ENCODE results near the gene LY6G6D.

The LY6G6D gene

GRCh38 chr6:31683591-31683990 is 31.6 kb upstream of the LY6G6D start:
- POLR2A ChIA-PET: interaction anchor here (0.9 to 2.2 kb wide), 8 partner anchors 8 to 147 kb away, joined by 3 to 8 read pairs (median 4); partner anchors contain the start of genes ABHD16A, HSPA1A, HSPA1B and HSPA1L
- TF ChIP-seq BHLHE40 (IDR thresholded peaks at IDR 0.05; ENCODE audit: borderline replicate concordance) (no peak), SUZ12 (IDR thresholded peaks at IDR 0.05) (no peak), CTBP1 (IDR thresholded peaks at IDR 0.05; ENCODE audit: borderline replicate concordance) (no peak), ELF4 (IDR thresholded peaks at IDR 0.05) (no peak), LEF1 (IDR thresholded peaks at IDR 0.05; ENCODE audit: borderline replicate concordance) (no peak), SP1 (IDR thresholded peaks at IDR 0.05) (no peak), PKNOX1 (IDR thresholded peaks at IDR 0.05) (no peak), L3MBTL2 (conservative IDR thresholded peaks at IDR 0.05) (no peak), TARDBP (IDR thresholded peaks at IDR 0.05) (no peak), HDGF (IDR thresholded peaks at IDR 0.05; ENCODE audit: borderline replicate concordance) (no peak), NFRKB (IDR thresholded peaks at IDR 0.05) (no peak), ARNT (IDR thresholded peaks at IDR 0.05) (no peak)
- CTCF ChIA-PET: interaction anchor here (0.8 kb wide), 1 partner anchor 54 kb away, joined by 3 read pairs; no protein-coding TSS in a partner anchor
- no peak for DNase-seq (ENCODE audit: extremely low spot score)

GRCh38 chr6:31686483-31686882 is 28.7 kb upstream of the LY6G6D start:
- POLR2A ChIA-PET: interaction anchor here (1.9 kb wide), 1 partner anchor 16 kb away, joined by 6 read pairs; the partner anchor contains the start of gene ABHD16A
- no peak for DNase-seq (ENCODE audit: extremely low spot score)
- CTCF ChIA-PET: interaction anchor here (0.6 kb wide), 1 partner anchor 87 kb away, joined by 3 read pairs; no protein-coding TSS in a partner anchor
- no peak for TF ChIP-seq ELF4 (IDR thresholded peaks at IDR 0.05)
- no peak for TF ChIP-seq SP1 (IDR thresholded peaks at IDR 0.05)
- no peak for TF ChIP-seq TARDBP (IDR thresholded peaks at IDR 0.05)

GRCh38 chr6:31687321-31687720 is 27.8 kb upstream of the LY6G6D start:
- POLR2A ChIA-PET: interaction anchor here (1.9 kb wide), 1 partner anchor 16 kb away, joined by 6 read pairs; the partner anchor contains the start of gene ABHD16A
- no peak for TF ChIP-seq SUZ12 (IDR thresholded peaks at IDR 0.05)
- TF ChIP-seq FOXA1 (IDR thresholded peaks at IDR 0.05): no peak
- TF ChIP-seq BHLHE40 (IDR thresholded peaks at IDR 0.05; ENCODE audit: borderline replicate concordance): no peak
- no peak for TF ChIP-seq NFRKB (IDR thresholded peaks at IDR 0.05)
- TF ChIP-seq LEF1 (IDR thresholded peaks at IDR 0.05; ENCODE audit: borderline replicate concordance): no peak
- TF ChIP-seq HDGF (IDR thresholded peaks at IDR 0.05; ENCODE audit: borderline replicate concordance): no peak
- no peak for TF ChIP-seq CTBP1 (IDR thresholded peaks at IDR 0.05; ENCODE audit: borderline replicate concordance)
- TF ChIP-seq ZNF384 (IDR thresholded peaks at IDR 0.05): no peak
- TF ChIP-seq SP1 (IDR thresholded peaks at IDR 0.05): no peak
- no peak for TF ChIP-seq ELF4 (IDR thresholded peaks at IDR 0.05)
- no peak for TF ChIP-seq ARNT (IDR thresholded peaks at IDR 0.05)
- no peak for TF ChIP-seq L3MBTL2 (conservative IDR thresholded peaks at IDR 0.05)
- TF ChIP-seq FOXM1 (IDR thresholded peaks at IDR 0.05; ENCODE audit: borderline replicate concordance): no peak
- no peak for TF ChIP-seq PKNOX1 (IDR thresholded peaks at IDR 0.05)
- TF ChIP-seq TARDBP (IDR thresholded peaks at IDR 0.05): no peak
- TF ChIP-seq FOXK2 (IDR thresholded peaks at IDR 0.05): no peak
- DNase-seq (ENCODE audit: extremely low spot score): no peak
- CTCF ChIA-PET: interaction anchor here (0.5 kb wide), 1 partner anchor 144 kb away, joined by 3 read pairs; no protein-coding TSS in a partner anchor

GRCh38 chr6:31687860-31688693 is 27.1 kb upstream of the LY6G6D start:
- ChIA-PET CTCF (no interaction called here), POLR2A (interaction anchor here (1.7 to 1.9 kb wide), 2 partner anchors 15 to 52 kb away, joined by 6 to 7 read pairs; partner anchors contain the start of genes ABHD16A and MSH5)

GRCh38 chr6:31689249-31690110 is 25.7 kb upstream of the LY6G6D start:
- TF ChIP-seq LEF1 (IDR thresholded peaks at IDR 0.05; ENCODE audit: borderline replicate concordance): no peak
- TF ChIP-seq L3MBTL2 (conservative IDR thresholded peaks at IDR 0.05): no peak
- no peak for TF ChIP-seq SP1 (IDR thresholded peaks at IDR 0.05)
- no peak for TF ChIP-seq FOXK2 (IDR thresholded peaks at IDR 0.05)
- no peak for TF ChIP-seq PKNOX1 (IDR thresholded peaks at IDR 0.05)
- no peak for TF ChIP-seq HDGF (IDR thresholded peaks at IDR 0.05; ENCODE audit: borderline replicate concordance)
- TF ChIP-seq ARNT (IDR thresholded peaks at IDR 0.05): no peak
- no peak for TF ChIP-seq NFRKB (IDR thresholded peaks at IDR 0.05)
- TF ChIP-seq FOXM1 (IDR thresholded peaks at IDR 0.05; ENCODE audit: borderline replicate concordance): no peak
- TF ChIP-seq CTBP1 (IDR thresholded peaks at IDR 0.05; ENCODE audit: borderline replicate concordance): no peak
- TF ChIP-seq SUZ12 (IDR thresholded peaks at IDR 0.05): no peak
- TF ChIP-seq TARDBP (IDR thresholded peaks at IDR 0.05): no peak
- peak; percentile 42 for DNase-seq (ENCODE audit: extremely low spot score)
- ChIA-PET CTCF (interaction anchor here (0.6 kb wide), 1 partner anchor 11 kb away, joined by 3 read pairs; no protein-coding TSS in a partner anchor), POLR2A (interaction anchor here (0.9 to 6.3 kb wide), 4 partner anchors 13 to 138 kb away, joined by 3 to 30 read pairs (median 6); partner anchors contain the start of genes ABHD16A, C6orf47, HSPA1B and MSH5)

More at GRCh38 chr6:31687860-31688693, 27.1 kb upstream of the LY6G6D start:
- TF ChIP-seq ARNT (IDR thresholded peaks at IDR 0.05) (no peak), SUZ12 (IDR thresholded peaks at IDR 0.05) (no peak), TARDBP (IDR thresholded peaks at IDR 0.05) (no peak), ZNF384 (IDR thresholded peaks at IDR 0.05) (no peak), HDGF (IDR thresholded peaks at IDR 0.05; ENCODE audit: borderline replicate concordance) (no peak), NFRKB (IDR thresholded peaks at IDR 0.05) (no peak), CTBP1 (IDR thresholded peaks at IDR 0.05; ENCODE audit: borderline replicate concordance) (no peak)
- DNase-seq (ENCODE audit: extremely low spot score): no peak
